ENCODE results near the gene PAPSS1. TPM values are rescaled to one million over a fixed set of nuclear protein-coding genes. Genes with fewer than 3 reads are reported as not detected.

PAPSS1 gene
- total and polyA plus RNA-seq, 10 of the 15 experiments (the other 5 are each of a cell fraction or from before 2014, with no cell fraction given): 22.6 to 73.0 (median 30.6) TPM

DNA sequence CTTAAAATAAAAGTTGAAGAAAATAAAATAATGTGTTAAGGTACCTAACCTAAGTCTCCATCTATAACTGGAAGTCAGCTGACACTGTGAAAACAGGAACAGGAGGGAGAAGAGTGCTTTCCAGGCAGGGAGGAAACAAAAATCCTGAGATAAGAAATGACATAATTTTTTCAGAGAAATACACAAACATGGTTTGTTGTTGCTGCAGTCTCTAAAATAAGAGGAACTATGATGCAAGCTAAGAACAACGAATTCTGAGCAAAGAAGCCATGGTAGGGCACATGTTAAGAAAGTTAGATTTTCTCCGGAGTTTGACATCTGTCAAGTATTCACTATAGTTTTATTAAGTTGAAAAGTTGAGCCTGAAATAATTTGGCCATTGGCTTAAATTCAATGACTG lies 26.9 kb downstream of the PAPSS1 start:
- Histone ChIP-seq H3K27me3 (replicated peaks in 1 of 2; ENCODE audit: control insufficient read depth in 2 of 2, insufficient read depth in 2 of 2, low read length in 1 of 2) (no peaks in the 10 kb centered on the region), H3K79me2 (ENCODE audit: control insufficient read depth, insufficient read depth, low read length) (no peaks in the 10 kb centered on the region), H3K4me3 (no peak overlapping the region), H3K9me3 (replicated peaks; ENCODE audit: control insufficient read depth, insufficient read depth, low read length) (peaks cover 2% of the 10 kb centered on the region; the same call in 2 of the 3 replicates), H3K4me2 (ENCODE audit: control insufficient read depth, insufficient read depth) (no peak overlapping the region), H3K36me3 (ENCODE audit: control insufficient read depth in 2 of 2, insufficient read depth in 2 of 2, low read length in 1 of 2) (peaks cover 0 to 6% of the 10 kb centered on the region in 2 experiments; a peak in 2 of 4 replicates), H3K9ac (ENCODE audit: control insufficient read depth, insufficient read depth, low read length) (no peak overlapping the region), H3K27ac (ENCODE audit: control insufficient read depth, insufficient read depth) (no peak overlapping the region), H3K4me1 (ENCODE audit: control insufficient read depth, insufficient read depth, low read length) (no peaks in the 10 kb centered on the region), H4K20me1 (ENCODE audit: control insufficient read depth, insufficient read depth) (no peaks in the 10 kb centered on the region), H2AFZ (ENCODE audit: control insufficient read depth, low read depth, low read length) (no peak overlapping the region)
- TF ChIP-seq NRF1 (conservative IDR thresholded peaks at IDR 0.05; ENCODE audit: low read depth, low read length): no peak
- TF ChIP-seq EP300 (IDR thresholded peaks at IDR 0.05; ENCODE audit: borderline replicate concordance in 1 of 2, control insufficient read depth in 1 of 2, low read depth in 2 of 2, low read length in 2 of 2): no peak
- TF ChIP-seq, protein P1, sequence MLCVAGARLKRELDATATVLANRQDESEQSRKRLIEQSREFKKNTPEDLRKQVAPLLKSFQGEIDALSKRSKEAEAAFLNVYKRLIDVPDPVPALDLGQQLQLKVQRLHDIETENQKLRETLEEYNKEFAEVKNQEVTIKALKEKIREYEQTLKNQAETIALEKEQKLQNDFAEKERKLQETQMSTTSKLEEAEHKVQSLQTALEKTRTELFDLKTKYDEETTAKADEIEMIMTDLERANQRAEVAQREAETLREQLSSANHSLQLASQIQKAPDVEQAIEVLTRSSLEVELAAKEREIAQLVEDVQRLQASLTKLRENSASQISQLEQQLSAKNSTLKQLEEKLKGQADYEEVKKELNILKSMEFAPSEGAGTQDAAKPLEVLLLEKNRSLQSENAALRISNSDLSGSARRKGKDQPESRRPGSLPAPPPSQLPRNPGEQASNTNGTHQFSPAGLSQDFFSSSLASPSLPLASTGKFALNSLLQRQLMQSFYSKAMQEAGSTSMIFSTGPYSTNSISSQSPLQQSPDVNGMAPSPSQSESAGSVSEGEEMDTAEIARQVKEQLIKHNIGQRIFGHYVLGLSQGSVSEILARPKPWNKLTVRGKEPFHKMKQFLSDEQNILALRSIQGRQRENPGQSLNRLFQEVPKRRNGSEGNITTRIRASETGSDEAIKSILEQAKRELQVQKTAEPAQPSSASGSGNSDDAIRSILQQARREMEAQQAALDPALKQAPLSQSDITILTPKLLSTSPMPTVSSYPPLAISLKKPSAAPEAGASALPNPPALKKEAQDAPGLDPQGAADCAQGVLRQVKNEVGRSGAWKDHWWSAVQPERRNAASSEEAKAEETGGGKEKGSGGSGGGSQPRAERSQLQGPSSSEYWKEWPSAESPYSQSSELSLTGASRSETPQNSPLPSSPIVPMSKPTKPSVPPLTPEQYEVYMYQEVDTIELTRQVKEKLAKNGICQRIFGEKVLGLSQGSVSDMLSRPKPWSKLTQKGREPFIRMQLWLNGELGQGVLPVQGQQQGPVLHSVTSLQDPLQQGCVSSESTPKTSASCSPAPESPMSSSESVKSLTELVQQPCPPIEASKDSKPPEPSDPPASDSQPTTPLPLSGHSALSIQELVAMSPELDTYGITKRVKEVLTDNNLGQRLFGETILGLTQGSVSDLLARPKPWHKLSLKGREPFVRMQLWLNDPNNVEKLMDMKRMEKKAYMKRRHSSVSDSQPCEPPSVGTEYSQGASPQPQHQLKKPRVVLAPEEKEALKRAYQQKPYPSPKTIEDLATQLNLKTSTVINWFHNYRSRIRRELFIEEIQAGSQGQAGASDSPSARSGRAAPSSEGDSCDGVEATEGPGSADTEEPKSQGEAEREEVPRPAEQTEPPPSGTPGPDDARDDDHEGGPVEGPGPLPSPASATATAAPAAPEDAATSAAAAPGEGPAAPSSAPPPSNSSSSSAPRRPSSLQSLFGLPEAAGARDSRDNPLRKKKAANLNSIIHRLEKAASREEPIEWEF (IDR thresholded peaks at IDR 0.05; ENCODE audit: insufficient replicate concordance, low read depth, low read length): no peak
- CTCF ChIA-PET: no interaction called here
- RAD21 ChIA-PET (ENCODE audit: unreplicated experiment): no interaction called here
- DNase-seq (ENCODE audit: low read depth, low spot score) (no peak), FAIRE-seq (no peak), ATAC-seq (no peak)
- 22% methylated on average over 2 of the region's 2 CpGs for WGBS (ENCODE audit: insufficient coverage, insufficient replicate concordance, low lambda C conversion rate, missing lambda C conversion rate)
- BruUV-seq (replicated peaks): no TSS peak
- intact Hi-C loops (cut with micrococcal nuclease; ENCODE audit: unreplicated experiment) (no loop called here), in situ Hi-C loops (cut with MboI) (no loop called here)
- POLR2A ChIA-PET: interaction anchor here (0.5 kb wide), 2 partner anchors 19 to 298 kb away, joined by 4 to 10 read pairs; no protein-coding TSS in a partner anchor
- SMC1A ChIA-PET (ENCODE audit: uncharacterized antibody, unreplicated experiment): interaction anchor here (1.5 kb wide), 1 partner anchor 10 kb away, joined by 4 read pairs; no protein-coding TSS in a partner anchor
